K562 (cell line): ENCODE data around the gene SYNGR1. TPM values are rescaled to one million over a fixed set of nuclear protein-coding genes. Genes with fewer than 3 reads are reported as not detected.

Experiments used
- ARHGAP35 ChIP-seq: fragments of 450-650 bp; IDR thresholded peaks from 2 replicates; pipeline ENCODE4 v1.6.1; 2018; ENCODE audit not compliant: partially characterized antibody
- DPF2 ChIP-seq: fragments of 450-650 bp; IDR thresholded peaks from 2 replicates; pipeline ENCODE4 v1.6.1; 2016
- FIP1L1 ChIP-seq: fragments of 200-400 bp; formaldehyde crosslinking; IDR thresholded peaks from 2 replicates; pipeline ENCODE4 v1.6.1; 2018; ENCODE audit warnings: mild to moderate bottlenecking, low read depth, low read length; ENCODE audit not compliant: poor library complexity, severe bottlenecking
- HDAC3 ChIP-seq: fragments of 450-650 bp; IDR thresholded peaks from 2 replicates; pipeline ENCODE4 v1.6.1; 2018; ENCODE audit warnings: borderline replicate concordance, mild to moderate bottlenecking, moderate library complexity; ENCODE audit not compliant: partially characterized antibody
- HNRNPH1 ChIP-seq: fragments of 200-400 bp; formaldehyde crosslinking; optimal IDR thresholded peaks from 2 replicates; pipeline ENCODE3; 2017; ENCODE audit warnings: low read depth, mild to moderate bottlenecking, low read length, moderate library complexity
- PML ChIP-seq: IDR thresholded peaks from 2 replicates; pipeline ENCODE4 v1.6.1; 2012; ENCODE audit warnings: low read length, inconsistent platforms
- SRSF7 ChIP-seq: fragments of 200-400 bp; formaldehyde crosslinking; optimal IDR thresholded peaks from 2 replicates; pipeline ENCODE3; 2017; ENCODE audit warnings: mild to moderate bottlenecking, low read depth, low read length
- ZBTB17 ChIP-seq: fragments of 450-650 bp; formaldehyde crosslinking; IDR thresholded peaks from 2 replicates; pipeline ENCODE4 v1.4.0; 2020; ENCODE audit warnings: mild to moderate bottlenecking
- ZFX ChIP-seq: sonication (generic); formaldehyde crosslinking; IDR thresholded peaks from 2 replicates; pipeline ENCODE4 v1.8.0; 2022; ENCODE audit warnings: mild to moderate bottlenecking, missing genetic modification reagents, moderate library complexity
- polyA plus RNA-seq, 8 experiments: library from polyadenylated mRNA; depleted of rRNA in 4 of 8; stranded (reverse) in 5 of 8; unstranded in 3 of 8; fragments of >200 nt; fragmentation: Nextera tagmentation in 2 of 8; fragmentation: Illumina TruSeq in 1 of 8; extraction: Ambion mirVana in 2 of 8; extraction: Trizol in 1 of 8; gene quantifications; 2 replicates each; pipeline versions ENCODE4 v1.2.1 to v1.2.3, GENCODE V29; 2011 to 2014; ENCODE audit warnings: inconsistent platforms in 1 of 8, missing spikeins in 1 of 8
- total RNA-seq, 7 experiments: library from RNA; depleted of rRNA in 6 of 7; stranded (reverse); fragments of >200 nt in 6 of 7; fragmentation: Illumina TruSeq in 2 of 7; extraction: Trizol in 2 of 7; gene quantifications; 2 replicates each; pipeline versions ENCODE4 v1.2.1 to v1.2.3, GENCODE V29; 2011 to 2021; ENCODE audit warnings: low replicate concordance in 1 of 7
- TF ChIP-seq, protein P1 (sequence below): fragments of 450-650 bp; IDR thresholded peaks from 2 replicates; pipeline ENCODE4 v1.6.1; 2018; ENCODE audit not compliant: partially characterized antibody
- TF ChIP-seq, protein P2 (sequence below), 2 experiments: fragments of 450-650 bp; formaldehyde crosslinking in 1 of 2; IDR thresholded peaks; 2 replicates each; pipeline versions ENCODE4 v1.4.0 to v1.6.1; 2014 to 2020; ENCODE audit warnings: mild to moderate bottlenecking in 2 of 2, borderline replicate concordance in 1 of 2, low read depth in 1 of 2
- TF ChIP-seq, protein P3 (sequence below): sonication (generic); formaldehyde crosslinking; IDR thresholded peaks from 2 replicates; pipeline ENCODE4 v1.8.0; 2022; ENCODE audit warnings: mild to moderate bottlenecking, missing genetic modification reagents

The SYNGR1 gene
- total and polyA plus RNA-seq, 9 of the 15 experiments (the other 6 are each of a cell fraction or from before 2014, with no cell fraction given): 1.8 to 15.9 (median 5.5) TPM

DNA sequence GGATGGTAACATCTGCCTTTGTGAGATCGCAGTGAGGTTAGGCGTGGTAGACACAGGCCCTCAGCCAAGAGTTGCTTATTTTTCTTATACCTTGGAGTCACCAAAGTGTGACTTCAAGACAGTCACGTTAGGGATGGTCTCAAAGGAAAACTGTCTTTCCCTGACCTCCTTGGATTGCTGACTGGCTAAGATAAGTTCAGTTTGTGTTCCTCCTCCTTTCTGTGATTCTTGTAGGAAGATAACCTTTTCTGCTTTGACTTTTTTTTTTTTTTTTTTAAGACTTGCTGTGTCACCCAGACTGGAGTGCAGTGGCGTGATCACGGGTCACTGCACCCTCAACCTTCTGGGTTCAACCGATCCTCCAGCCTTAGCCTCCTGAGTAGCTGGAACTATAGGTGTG lies 72.9 kb downstream of the SYNGR1 start (continued):
- TF ChIP-seq ARHGAP35 (no peak), ZBTB17 (CRISPR knock-in tag) (no peak), FIP1L1 (no peak), HDAC3 (no peak), HNRNPH1 (no peak), ZFX (peak; percentile 3; the same call in 1 of the 2 replicates), DPF2 (peak; percentile 85), SRSF7 (no peak), PML (no peak)
- TF ChIP-seq, protein P1, sequence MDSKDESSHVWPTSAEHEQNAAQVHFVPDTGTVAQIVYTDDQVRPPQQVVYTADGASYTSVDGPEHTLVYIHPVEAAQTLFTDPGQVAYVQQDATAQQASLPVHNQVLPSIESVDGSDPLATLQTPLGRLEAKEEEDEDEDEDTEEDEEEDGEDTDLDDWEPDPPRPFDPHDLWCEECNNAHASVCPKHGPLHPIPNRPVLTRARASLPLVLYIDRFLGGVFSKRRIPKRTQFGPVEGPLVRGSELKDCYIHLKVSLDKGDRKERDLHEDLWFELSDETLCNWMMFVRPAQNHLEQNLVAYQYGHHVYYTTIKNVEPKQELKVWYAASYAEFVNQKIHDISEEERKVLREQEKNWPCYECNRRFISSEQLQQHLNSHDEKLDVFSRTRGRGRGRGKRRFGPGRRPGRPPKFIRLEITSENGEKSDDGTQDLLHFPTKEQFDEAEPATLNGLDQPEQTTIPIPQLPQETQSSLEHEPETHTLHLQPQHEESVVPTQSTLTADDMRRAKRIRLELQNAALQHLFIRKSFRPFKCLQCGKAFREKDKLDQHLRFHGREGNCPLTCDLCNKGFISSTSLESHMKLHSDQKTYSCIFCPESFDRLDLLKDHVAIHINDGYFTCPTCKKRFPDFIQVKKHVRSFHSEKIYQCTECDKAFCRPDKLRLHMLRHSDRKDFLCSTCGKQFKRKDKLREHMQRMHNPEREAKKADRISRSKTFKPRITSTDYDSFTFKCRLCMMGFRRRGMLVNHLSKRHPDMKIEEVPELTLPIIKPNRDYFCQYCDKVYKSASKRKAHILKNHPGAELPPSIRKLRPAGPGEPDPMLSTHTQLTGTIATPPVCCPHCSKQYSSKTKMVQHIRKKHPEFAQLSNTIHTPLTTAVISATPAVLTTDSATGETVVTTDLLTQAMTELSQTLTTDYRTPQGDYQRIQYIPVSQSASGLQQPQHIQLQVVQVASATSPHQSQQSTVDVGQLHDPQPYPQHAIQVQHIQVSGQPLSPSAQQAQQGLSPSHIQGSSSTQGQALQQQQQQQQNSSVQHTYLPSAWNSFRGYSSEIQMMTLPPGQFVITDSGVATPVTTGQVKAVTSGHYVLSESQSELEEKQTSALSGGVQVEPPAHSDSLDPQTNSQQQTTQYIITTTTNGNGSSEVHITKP: no peak
- TF ChIP-seq, protein P2, sequence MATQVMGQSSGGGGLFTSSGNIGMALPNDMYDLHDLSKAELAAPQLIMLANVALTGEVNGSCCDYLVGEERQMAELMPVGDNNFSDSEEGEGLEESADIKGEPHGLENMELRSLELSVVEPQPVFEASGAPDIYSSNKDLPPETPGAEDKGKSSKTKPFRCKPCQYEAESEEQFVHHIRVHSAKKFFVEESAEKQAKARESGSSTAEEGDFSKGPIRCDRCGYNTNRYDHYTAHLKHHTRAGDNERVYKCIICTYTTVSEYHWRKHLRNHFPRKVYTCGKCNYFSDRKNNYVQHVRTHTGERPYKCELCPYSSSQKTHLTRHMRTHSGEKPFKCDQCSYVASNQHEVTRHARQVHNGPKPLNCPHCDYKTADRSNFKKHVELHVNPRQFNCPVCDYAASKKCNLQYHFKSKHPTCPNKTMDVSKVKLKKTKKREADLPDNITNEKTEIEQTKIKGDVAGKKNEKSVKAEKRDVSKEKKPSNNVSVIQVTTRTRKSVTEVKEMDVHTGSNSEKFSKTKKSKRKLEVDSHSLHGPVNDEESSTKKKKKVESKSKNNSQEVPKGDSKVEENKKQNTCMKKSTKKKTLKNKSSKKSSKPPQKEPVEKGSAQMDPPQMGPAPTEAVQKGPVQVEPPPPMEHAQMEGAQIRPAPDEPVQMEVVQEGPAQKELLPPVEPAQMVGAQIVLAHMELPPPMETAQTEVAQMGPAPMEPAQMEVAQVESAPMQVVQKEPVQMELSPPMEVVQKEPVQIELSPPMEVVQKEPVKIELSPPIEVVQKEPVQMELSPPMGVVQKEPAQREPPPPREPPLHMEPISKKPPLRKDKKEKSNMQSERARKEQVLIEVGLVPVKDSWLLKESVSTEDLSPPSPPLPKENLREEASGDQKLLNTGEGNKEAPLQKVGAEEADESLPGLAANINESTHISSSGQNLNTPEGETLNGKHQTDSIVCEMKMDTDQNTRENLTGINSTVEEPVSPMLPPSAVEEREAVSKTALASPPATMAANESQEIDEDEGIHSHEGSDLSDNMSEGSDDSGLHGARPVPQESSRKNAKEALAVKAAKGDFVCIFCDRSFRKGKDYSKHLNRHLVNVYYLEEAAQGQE (IDR thresholded peaks at IDR 0.05; ENCODE audit: borderline replicate concordance): no peak; the same call in 1 of the 2 replicates
- TF ChIP-seq, protein P2 (CRISPR knock-in tag; IDR thresholded peaks at IDR 0.05; ENCODE audit: low read depth): no peak
- TF ChIP-seq, protein P3, sequence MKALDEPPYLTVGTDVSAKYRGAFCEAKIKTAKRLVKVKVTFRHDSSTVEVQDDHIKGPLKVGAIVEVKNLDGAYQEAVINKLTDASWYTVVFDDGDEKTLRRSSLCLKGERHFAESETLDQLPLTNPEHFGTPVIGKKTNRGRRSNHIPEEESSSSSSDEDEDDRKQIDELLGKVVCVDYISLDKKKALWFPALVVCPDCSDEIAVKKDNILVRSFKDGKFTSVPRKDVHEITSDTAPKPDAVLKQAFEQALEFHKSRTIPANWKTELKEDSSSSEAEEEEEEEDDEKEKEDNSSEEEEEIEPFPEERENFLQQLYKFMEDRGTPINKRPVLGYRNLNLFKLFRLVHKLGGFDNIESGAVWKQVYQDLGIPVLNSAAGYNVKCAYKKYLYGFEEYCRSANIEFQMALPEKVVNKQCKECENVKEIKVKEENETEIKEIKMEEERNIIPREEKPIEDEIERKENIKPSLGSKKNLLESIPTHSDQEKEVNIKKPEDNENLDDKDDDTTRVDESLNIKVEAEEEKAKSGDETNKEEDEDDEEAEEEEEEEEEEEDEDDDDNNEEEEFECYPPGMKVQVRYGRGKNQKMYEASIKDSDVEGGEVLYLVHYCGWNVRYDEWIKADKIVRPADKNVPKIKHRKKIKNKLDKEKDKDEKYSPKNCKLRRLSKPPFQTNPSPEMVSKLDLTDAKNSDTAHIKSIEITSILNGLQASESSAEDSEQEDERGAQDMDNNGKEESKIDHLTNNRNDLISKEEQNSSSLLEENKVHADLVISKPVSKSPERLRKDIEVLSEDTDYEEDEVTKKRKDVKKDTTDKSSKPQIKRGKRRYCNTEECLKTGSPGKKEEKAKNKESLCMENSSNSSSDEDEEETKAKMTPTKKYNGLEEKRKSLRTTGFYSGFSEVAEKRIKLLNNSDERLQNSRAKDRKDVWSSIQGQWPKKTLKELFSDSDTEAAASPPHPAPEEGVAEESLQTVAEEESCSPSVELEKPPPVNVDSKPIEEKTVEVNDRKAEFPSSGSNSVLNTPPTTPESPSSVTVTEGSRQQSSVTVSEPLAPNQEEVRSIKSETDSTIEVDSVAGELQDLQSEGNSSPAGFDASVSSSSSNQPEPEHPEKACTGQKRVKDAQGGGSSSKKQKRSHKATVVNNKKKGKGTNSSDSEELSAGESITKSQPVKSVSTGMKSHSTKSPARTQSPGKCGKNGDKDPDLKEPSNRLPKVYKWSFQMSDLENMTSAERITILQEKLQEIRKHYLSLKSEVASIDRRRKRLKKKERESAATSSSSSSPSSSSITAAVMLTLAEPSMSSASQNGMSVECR: no peak
